Nephron (organoid): ENCODE measurements around the gene CAPZA2.

Experiments used
- H3K27ac Mint-ChIP-seq, 3 experiments: 2 replicates each; pipeline ENCODE4 v1.8.0; 2020; ENCODE audit warnings: mixed read lengths in 3 of 3, mild to moderate bottlenecking in 2 of 3, moderate library complexity in 1 of 3
- H3K27me3 Mint-ChIP-seq: 2 replicates; pipeline ENCODE4 v1.8.0; 2021; ENCODE audit warnings: low read depth, mild to moderate bottlenecking, moderate library complexity, mixed read lengths
- H3K36me3 Mint-ChIP-seq: 2 replicates; pipeline ENCODE4 v1.8.0; 2020; ENCODE audit warnings: low read depth, mixed read lengths
- H3K4me1 Mint-ChIP-seq: 2 replicates; pipeline ENCODE4 v1.8.0; 2020; ENCODE audit warnings: mixed read lengths
- H3K4me3 Mint-ChIP-seq, 3 experiments: 2 replicates each; pipeline ENCODE4 v1.8.0; 2020; ENCODE audit warnings: mild to moderate bottlenecking in 3 of 3, mixed read lengths in 3 of 3, moderate library complexity in 2 of 3
- H3K9me3 Mint-ChIP-seq: 2 replicates; pipeline ENCODE4 v1.8.0; 2020; ENCODE audit warnings: mixed read lengths
- TF ChIP-seq, protein P1 (sequence below), 3 experiments: fragments of 200-600 bp; sonication (generic); IDR thresholded peaks; one replicate each; pipeline ENCODE4 v1.5.0; 2021; ENCODE audit warnings: antibody characterized with exemption in 3 of 3; ENCODE audit not compliant: unreplicated experiment in 3 of 3

The CAPZA2 gene

DNA sequence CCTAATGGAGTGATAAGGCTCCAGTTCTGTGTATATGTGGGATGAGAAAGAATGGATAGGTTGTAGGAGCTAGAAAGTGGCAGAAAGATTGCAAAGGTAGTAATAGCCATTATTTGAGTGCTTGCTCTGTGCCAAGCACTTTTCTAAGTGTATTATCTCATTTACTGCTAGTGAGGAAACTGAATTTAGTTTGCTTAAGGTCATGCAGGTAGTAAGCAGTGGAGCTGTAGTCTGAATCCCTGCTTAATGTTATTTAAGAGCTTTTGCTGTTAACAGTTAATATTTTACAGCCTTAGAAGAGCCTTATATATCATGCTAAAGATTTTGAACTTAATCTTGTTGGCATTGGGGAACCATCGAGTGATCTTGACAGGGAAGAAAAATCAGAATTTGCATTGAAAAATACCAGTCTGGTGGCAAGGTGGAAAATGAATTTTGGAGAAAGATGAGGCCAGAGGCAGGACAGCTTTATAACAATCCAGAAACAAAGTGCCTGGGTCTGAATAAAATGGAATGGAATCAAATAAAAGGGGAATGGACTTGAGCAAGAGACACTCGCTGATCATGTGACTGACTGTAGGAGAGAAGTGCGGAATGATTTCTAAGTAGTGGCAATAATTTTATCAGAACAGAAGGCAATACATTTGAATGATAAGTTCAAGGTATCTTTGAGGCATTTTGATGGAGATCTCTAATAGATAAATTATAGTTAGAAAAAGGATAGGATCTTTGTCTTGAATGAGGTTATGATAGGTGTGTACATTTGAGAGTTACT is 15.2 kb downstream of the CAPZA2 start:
- no peaks in the 10 kb centered on the region for H3K4me1 Mint-ChIP-seq
- H3K27ac Mint-ChIP-seq, result no peak overlapping the region
- peaks cover 31% of the 10 kb centered on the region for H3K36me3 Mint-ChIP-seq
- peaks cover 3% of the 10 kb centered on the region for H3K9me3 Mint-ChIP-seq
- no peak overlapping the region for H3K4me3 Mint-ChIP-seq
- TF ChIP-seq, protein P1, sequence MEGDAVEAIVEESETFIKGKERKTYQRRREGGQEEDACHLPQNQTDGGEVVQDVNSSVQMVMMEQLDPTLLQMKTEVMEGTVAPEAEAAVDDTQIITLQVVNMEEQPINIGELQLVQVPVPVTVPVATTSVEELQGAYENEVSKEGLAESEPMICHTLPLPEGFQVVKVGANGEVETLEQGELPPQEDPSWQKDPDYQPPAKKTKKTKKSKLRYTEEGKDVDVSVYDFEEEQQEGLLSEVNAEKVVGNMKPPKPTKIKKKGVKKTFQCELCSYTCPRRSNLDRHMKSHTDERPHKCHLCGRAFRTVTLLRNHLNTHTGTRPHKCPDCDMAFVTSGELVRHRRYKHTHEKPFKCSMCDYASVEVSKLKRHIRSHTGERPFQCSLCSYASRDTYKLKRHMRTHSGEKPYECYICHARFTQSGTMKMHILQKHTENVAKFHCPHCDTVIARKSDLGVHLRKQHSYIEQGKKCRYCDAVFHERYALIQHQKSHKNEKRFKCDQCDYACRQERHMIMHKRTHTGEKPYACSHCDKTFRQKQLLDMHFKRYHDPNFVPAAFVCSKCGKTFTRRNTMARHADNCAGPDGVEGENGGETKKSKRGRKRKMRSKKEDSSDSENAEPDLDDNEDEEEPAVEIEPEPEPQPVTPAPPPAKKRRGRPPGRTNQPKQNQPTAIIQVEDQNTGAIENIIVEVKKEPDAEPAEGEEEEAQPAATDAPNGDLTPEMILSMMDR (IDR thresholded peaks at IDR 0.05; ENCODE audit: unreplicated experiment in 3 of 3), result no peak
- H3K27me3 Mint-ChIP-seq, result no peaks in the 10 kb centered on the region

DNA sequence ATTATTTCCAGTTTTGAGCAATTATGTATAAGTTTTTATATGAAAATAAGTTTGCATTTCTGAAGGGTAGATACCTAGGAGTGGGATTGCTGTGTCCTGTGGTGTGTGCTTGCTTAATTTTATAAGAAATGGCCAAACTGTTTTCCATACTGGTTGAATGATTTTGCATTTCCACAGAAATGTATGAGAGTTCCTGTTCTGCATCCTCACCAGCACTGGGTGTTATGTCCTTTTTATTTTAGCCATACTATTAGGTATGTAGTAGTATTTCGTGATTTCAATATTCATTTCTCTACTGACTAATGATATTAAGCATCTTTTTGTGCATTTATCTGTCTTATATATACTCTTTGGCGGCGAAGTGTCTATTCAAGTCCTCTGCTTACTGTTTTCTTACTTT is 22.3 kb downstream of the CAPZA2 start:
- Mint-ChIP-seq H3K36me3 (peaks cover 54% of the 10 kb centered on the region), H3K4me3 (no peak overlapping the region), H3K27ac (no peak overlapping the region), H3K9me3 (peaks cover 10% of the 10 kb centered on the region), H3K27me3 (no peaks in the 10 kb centered on the region), H3K4me1 (peaks cover 5% of the 10 kb centered on the region)
- TF ChIP-seq, protein P1 (IDR thresholded peaks at IDR 0.05; ENCODE audit: unreplicated experiment in 3 of 3), result no peak

DNA sequence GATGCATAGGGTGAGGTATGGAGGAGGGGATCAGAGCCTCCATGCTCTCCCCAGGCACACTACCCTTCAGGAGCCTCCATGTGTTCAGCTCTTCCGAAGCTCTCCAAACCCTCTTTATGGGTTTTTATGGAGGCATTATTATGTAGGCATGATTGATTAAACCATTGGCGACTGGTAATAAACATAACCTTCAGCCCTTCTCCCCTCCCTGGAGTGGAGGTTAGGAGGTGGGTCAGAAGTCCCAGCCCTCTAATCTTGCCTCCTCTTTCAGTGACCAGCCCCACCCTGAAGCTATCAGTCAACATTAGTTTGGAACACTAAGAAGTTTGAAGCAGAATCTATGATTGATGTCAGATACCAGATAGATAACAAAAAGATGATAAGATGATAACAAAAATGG is 23.3 kb downstream of the CAPZA2 start:
- no peaks in the 10 kb centered on the region for H3K27me3 Mint-ChIP-seq
- no peak overlapping the region for H3K27ac Mint-ChIP-seq
- TF ChIP-seq, protein P1 (IDR thresholded peaks at IDR 0.05; ENCODE audit: unreplicated experiment in 3 of 3), result no peak
- peaks cover 60% of the 10 kb centered on the region for H3K36me3 Mint-ChIP-seq
- H3K9me3 Mint-ChIP-seq, result peaks cover 10% of the 10 kb centered on the region
- H3K4me1 Mint-ChIP-seq, result peaks cover 5% of the 10 kb centered on the region
- no peak overlapping the region for H3K4me3 Mint-ChIP-seq

DNA sequence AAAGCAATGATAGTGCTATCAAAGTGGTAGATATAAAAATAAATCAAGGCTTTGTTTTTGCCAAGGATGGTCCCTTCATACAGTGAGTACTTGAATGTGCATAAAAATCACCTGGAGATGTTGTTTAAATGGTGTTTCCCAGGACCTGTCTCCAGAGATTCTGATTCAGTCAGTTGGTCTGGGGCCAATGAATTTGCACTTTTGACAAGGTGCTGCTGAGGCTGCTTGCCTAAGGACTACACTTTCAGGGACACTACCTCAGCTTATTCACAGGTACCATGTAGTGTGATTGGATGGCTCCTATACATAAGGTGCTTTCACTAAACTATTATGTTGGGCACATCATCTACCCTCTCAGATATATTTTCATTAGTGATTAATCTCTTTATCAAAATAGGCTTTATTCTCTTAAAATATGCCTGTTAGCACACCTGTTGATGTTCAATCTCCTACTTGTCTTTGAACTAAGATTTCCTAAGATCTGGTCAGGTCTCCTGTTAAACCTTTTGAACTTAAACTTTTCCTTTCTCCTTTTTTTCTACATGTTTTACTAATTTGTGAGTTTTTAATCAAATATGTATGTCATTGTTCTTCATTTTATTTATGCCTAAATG is 24.3 kb downstream of the CAPZA2 start:
- H3K36me3 Mint-ChIP-seq, result peaks cover 61% of the 10 kb centered on the region
- peaks cover 10% of the 10 kb centered on the region for H3K9me3 Mint-ChIP-seq
- H3K27ac Mint-ChIP-seq, result no peak overlapping the region
- H3K27me3 Mint-ChIP-seq, result no peaks in the 10 kb centered on the region
- TF ChIP-seq, protein P1 (IDR thresholded peaks at IDR 0.05; ENCODE audit: unreplicated experiment in 3 of 3), result no peak
- no peak overlapping the region for H3K4me3 Mint-ChIP-seq
- H3K4me1 Mint-ChIP-seq, result peaks cover 5% of the 10 kb centered on the region

DNA sequence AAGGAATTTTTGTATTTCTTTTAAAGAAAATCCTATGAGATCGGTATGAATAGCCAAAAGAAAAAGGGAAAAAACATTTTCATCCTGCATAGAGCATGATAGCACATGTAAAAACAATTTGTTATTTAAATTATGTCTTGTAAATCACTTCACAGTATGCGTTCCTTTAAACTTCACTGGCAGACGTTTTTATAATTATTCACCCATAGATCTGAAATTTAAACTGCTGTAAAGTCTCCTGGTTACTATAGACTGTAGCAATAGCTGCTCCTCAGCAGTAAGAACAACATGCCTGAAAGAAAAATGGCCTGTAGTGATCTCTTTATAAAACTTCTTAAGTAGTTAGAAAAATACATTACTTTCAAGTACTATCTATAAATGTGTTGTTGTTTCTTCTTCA is 26.5 kb downstream of the CAPZA2 start:
- TF ChIP-seq, protein P1 (IDR thresholded peaks at IDR 0.05; ENCODE audit: unreplicated experiment in 3 of 3), result no peak
- H3K36me3 Mint-ChIP-seq, result peaks cover 77% of the 10 kb centered on the region
- no peak overlapping the region for H3K4me3 Mint-ChIP-seq
- no peaks in the 10 kb centered on the region for H3K27me3 Mint-ChIP-seq
- H3K27ac Mint-ChIP-seq, result no peak overlapping the region
- peaks cover 5% of the 10 kb centered on the region for H3K4me1 Mint-ChIP-seq
- peaks cover 7% of the 10 kb centered on the region for H3K9me3 Mint-ChIP-seq

DNA sequence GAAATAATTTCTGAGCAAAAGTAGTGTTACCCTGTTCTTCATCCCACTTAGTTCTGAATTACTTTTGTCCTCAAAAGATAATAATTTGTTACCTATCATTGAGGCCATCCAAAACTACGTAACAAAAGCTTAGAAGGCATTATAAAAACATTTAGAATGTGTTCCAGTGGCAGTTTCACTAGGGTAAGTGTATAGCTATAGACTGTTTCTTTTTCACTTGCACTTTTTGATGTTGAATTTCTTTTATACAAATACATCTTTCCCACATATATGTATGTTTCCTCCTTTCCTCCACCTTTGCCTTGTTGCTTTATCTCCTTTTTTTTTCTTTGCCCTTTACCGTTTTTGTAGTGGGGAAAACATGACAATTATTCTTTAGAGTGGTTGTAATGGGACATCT is 33.5 kb downstream of the CAPZA2 start:
- Mint-ChIP-seq H3K27ac (no peak overlapping the region), H3K27me3 (no peaks in the 10 kb centered on the region)

More for the DNA sequence above, 33.5 kb downstream of the CAPZA2 start:
- Mint-ChIP-seq H3K4me3 (no peak overlapping the region), H3K4me1 (no peaks in the 10 kb centered on the region), H3K36me3 (peaks cover 81% of the 10 kb centered on the region), H3K9me3 (peaks cover 7% of the 10 kb centered on the region)
- TF ChIP-seq, protein P1 (IDR thresholded peaks at IDR 0.05; ENCODE audit: unreplicated experiment in 3 of 3), result no peak
